NCI-H2227 (cell line): ENCODE data around the gene SGCD.

ENCODE experiments used
- DNase-seq: peaks from one replicate; lab custom pipeline; 2025; ENCODE audit not compliant: unreplicated experiment; lab: John Stamatoyannopoulos, UW

SGCD gene

GRCh38 chr5:156755421-156756087, 428.6 kb downstream of the SGCD start:
- DNase-seq = no peak

- no peak for DNase-seq
Measured at GRCh38 chr5:156758011-156758791, 431.2 kb downstream of the SGCD start.

GRCh38 chr5:156759156-156759555, 432.2 kb downstream of the SGCD start:
- no peak for DNase-seq

GRCh38 chr5:156762771-156763170, 435.8 kb downstream of the SGCD start:
- no peak for DNase-seq

GRCh38 chr5:156764176-156764971, 437.4 kb downstream of the SGCD start:
- DNase-seq = no peak

GRCh38 chr5:156774273-156774672, 447.3 kb downstream of the SGCD start:
- no peak for DNase-seq

- DNase-seq = no peak
Measured at GRCh38 chr5:156778139-156778706, 451.3 kb downstream of the SGCD start.

- DNase-seq = no peak
Measured at GRCh38 chr5:156778752-156779151, 451.8 kb downstream of the SGCD start.

GRCh38 chr5:156779436-156779835, 452.5 kb downstream of the SGCD start:
- DNase-seq = no peak

GRCh38 chr5:156783092-156783491, 456.1 kb downstream of the SGCD start:
- DNase-seq = no peak

- DNase-seq = no peak
Measured at GRCh38 chr5:156794687-156795086, 467.7 kb downstream of the SGCD start.

- no peak for DNase-seq
Measured at GRCh38 chr5:156798201-156798600, 471.2 kb downstream of the SGCD start.

GRCh38 chr5:156799171-156799570, 472.2 kb downstream of the SGCD start:
- DNase-seq = no peak

- no peak for DNase-seq
Measured at GRCh38 chr5:156800929-156801328, 474.0 kb downstream of the SGCD start.

GRCh38 chr5:156802501-156802900, 475.5 kb downstream of the SGCD start:
- no peak for DNase-seq

GRCh38 chr5:156803404-156803803, 476.4 kb downstream of the SGCD start:
- no peak for DNase-seq

- DNase-seq = no peak
Measured at GRCh38 chr5:156812959-156813358, 486.0 kb downstream of the SGCD start.

GRCh38 chr5:156815988-156816599, 489.1 kb downstream of the SGCD start:
- DNase-seq = peak; percentile 23
